Stimulated activated naive B cell treated with anti-CD40 and anti-IgM and Interleukin-4, amounts not matched to agents 10 μg/mL and 1 μg/mL and 100 μg/mL, for 72 hours (primary cell): Measurements from ENCODE around the gene RAB8B.

Experiments used
- ATAC-seq, 2 donors: fragments of 150-1000 bp; cut with Tn5 transposase; replicated peaks; 2 replicates each; pipeline ENCODE4 v1.10.0; 2021; ENCODE audit warnings: moderate library complexity in 1 of 2
- DNase-seq: peaks from one replicate; pipeline ENCODE4 v3.0.0; 2021
- H3K27ac Mint-ChIP-seq: one replicate; pipeline ENCODE4 v1.8.0; 2022; ENCODE audit warnings: mild to moderate bottlenecking, mixed read lengths
- H3K27me3 Mint-ChIP-seq, 2 donors: one replicate each; pipeline ENCODE4 v1.8.0; 2022; ENCODE audit warnings: mixed read lengths in 2 of 2
- H3K36me3 Mint-ChIP-seq, 2 donors: one replicate each; pipeline ENCODE4 v1.8.0; 2022; ENCODE audit warnings: mixed read lengths in 2 of 2, mild to moderate bottlenecking in 1 of 2
- H3K4me1 Mint-ChIP-seq, 2 donors: one replicate each; pipeline ENCODE4 v1.8.0; 2022; ENCODE audit warnings: mixed read lengths in 2 of 2, mild to moderate bottlenecking in 1 of 2
- H3K4me3 Mint-ChIP-seq, 2 donors: one replicate each; pipeline ENCODE4 v1.8.0; 2022; ENCODE audit warnings: mild to moderate bottlenecking in 2 of 2, mixed read lengths in 2 of 2, moderate library complexity in 1 of 2
- H3K9me3 Mint-ChIP-seq, 2 donors: one replicate each; pipeline ENCODE4 v1.8.0; 2022; ENCODE audit warnings: mixed read lengths in 2 of 2, mild to moderate bottlenecking in 1 of 2

Gene RAB8B

DNA sequence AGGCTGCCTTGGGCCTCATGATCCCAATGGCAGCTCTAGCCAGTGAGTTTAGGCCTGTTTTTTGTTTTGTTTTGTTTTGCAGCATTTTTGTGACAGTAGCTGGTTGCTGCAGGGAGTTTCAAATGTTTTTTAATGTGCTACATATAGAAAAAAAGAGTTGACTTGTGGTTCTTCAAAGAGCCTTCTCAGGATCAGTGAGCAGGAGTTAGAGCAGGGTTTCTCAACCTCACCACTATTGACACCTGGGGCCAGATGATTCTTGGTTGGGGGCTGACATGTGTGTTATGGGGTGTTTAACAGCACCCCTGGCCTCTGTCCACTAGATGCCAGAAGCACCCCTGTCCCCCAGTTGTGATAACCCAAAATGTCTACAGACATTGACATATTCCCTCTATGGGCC, 105.9 kb downstream of the RAB8B start:
- Mint-ChIP-seq H3K9me3 (no peaks in the 10 kb centered on the region), H3K27me3 (no peaks in the 10 kb centered on the region), H3K4me1 (peaks cover 2 to 17% of the 10 kb centered on the region in 2 donors), H3K4me3 (no peak overlapping the region), H3K36me3 (peaks cover 20 to 37% of the 10 kb centered on the region in 2 donors), H3K27ac (no peak overlapping the region)
- ATAC-seq: no peak
- DNase-seq: no peak

- no peaks in the 10 kb centered on the region for H3K27me3 Mint-ChIP-seq
- no peak overlapping the region for H3K27ac Mint-ChIP-seq
- no peak overlapping the region for H3K4me3 Mint-ChIP-seq
- no peak for DNase-seq
- ATAC-seq: no peak
- H3K4me1 Mint-ChIP-seq: peaks cover 2 to 17% of the 10 kb centered on the region in 2 donors
- H3K36me3 Mint-ChIP-seq: peaks cover 20 to 36% of the 10 kb centered on the region in 2 donors
- H3K9me3 Mint-ChIP-seq: no peaks in the 10 kb centered on the region
These were observed 106.8 kb downstream of the RAB8B start for GRCh38 chr15:63296195-63296594.

- no peak overlapping the region for H3K27ac Mint-ChIP-seq
- ATAC-seq: no peak
- H3K9me3 Mint-ChIP-seq: no peaks in the 10 kb centered on the region
- DNase-seq: no peak
- peaks cover 0 to 4% of the 10 kb centered on the region in 2 donors for H3K4me1 Mint-ChIP-seq
- H3K27me3 Mint-ChIP-seq: no peaks in the 10 kb centered on the region
- H3K36me3 Mint-ChIP-seq: peaks cover 29 to 39% of the 10 kb centered on the region in 2 donors
- H3K4me3 Mint-ChIP-seq: no peak overlapping the region
These were observed 110.7 kb downstream of the RAB8B start for GRCh38 chr15:63299943-63300575.

- H3K27ac Mint-ChIP-seq: no peak overlapping the region
- H3K9me3 Mint-ChIP-seq: no peaks in the 10 kb centered on the region
- H3K4me1 Mint-ChIP-seq: peaks cover 0 to 4% of the 10 kb centered on the region in 2 donors
- no peak for ATAC-seq
- H3K4me3 Mint-ChIP-seq: no peak overlapping the region
- DNase-seq: no peak
- H3K27me3 Mint-ChIP-seq: no peaks in the 10 kb centered on the region
- peaks cover 27 to 37% of the 10 kb centered on the region in 2 donors for H3K36me3 Mint-ChIP-seq
These were observed 111.7 kb downstream of the RAB8B start for GRCh38 chr15:63301088-63301487.

GRCh38 chr15:63305260-63305659, 115.9 kb downstream of the RAB8B start:
- peak overlapping the region; percentile 14 for H3K27ac Mint-ChIP-seq
- no peaks in the 10 kb centered on the region for H3K9me3 Mint-ChIP-seq
- no peak for DNase-seq
- H3K4me3 Mint-ChIP-seq: no peak overlapping the region
- H3K4me1 Mint-ChIP-seq: no peaks in the 10 kb centered on the region
- peaks cover 14 to 18% of the 10 kb centered on the region in 2 donors for H3K36me3 Mint-ChIP-seq
- no peak for ATAC-seq
- no peaks in the 10 kb centered on the region for H3K27me3 Mint-ChIP-seq

DNA sequence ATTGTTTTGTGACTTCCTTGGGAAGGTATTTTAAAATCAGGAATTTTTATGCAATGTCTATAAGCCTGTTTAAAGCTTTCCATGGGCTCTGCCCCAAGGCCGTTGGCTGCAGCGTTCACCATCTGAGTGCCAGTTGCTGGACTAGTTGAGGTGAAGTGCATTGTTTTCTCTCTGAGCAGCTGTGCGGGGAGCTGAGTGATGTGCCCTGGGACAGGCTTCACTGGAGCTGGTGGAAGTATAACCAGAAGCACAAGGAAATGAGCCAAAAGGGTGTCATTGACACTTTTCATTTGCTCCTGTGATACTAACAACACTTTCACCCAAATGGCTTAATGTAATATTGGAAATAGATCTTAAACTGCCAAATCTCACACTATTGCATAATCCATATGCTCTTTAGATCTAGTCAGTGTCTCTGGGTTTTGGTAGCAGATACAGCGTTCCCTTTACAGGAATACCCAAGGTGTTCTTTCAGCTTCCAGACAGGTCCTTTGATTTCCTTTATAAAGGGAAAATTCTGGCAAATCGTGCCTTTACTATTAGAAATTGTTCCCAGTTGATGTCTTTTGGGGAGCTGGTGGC, 117.2 kb downstream of the RAB8B start:
- Mint-ChIP-seq H3K4me1 (no peaks in the 10 kb centered on the region), H3K4me3 (no peak overlapping the region), H3K36me3 (peaks cover 14 to 18% of the 10 kb centered on the region in 2 donors), H3K27ac (no peak overlapping the region), H3K9me3 (no peaks in the 10 kb centered on the region), H3K27me3 (no peaks in the 10 kb centered on the region)
- DNase-seq: no peak
- ATAC-seq: no peak

GRCh38 chr15:63308491-63308890, 119.1 kb downstream of the RAB8B start:
- Mint-ChIP-seq H3K4me3 (no peak overlapping the region), H3K27me3 (no peaks in the 10 kb centered on the region), H3K27ac (no peak overlapping the region), H3K9me3 (no peaks in the 10 kb centered on the region), H3K4me1 (no peaks in the 10 kb centered on the region), H3K36me3 (peaks cover 6 to 14% of the 10 kb centered on the region in 2 donors)
- DNase-seq: no peak
- ATAC-seq: no peak

DNA sequence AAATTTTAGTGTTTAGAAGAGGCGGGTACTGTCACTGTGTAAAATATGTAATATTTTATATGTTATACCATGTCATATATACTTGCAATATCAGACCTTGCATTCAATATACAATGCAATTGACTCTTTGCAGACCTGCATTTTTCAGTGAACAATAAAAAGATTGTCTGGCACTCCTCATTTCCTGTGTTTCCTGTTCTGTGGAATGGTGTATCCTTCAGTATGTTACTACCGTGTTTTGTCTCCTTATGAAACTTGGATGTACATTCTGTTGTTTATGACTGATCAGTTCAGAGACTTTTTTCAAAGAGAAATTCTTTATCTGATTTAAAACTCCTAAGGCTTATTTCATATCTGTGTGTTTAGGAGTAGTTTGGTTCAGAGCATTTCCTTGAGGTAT, 119.5 kb downstream of the RAB8B start:
- DNase-seq: no peak
- Mint-ChIP-seq H3K4me3 (no peak overlapping the region), H3K27ac (no peak overlapping the region), H3K9me3 (no peaks in the 10 kb centered on the region), H3K4me1 (no peaks in the 10 kb centered on the region), H3K27me3 (no peaks in the 10 kb centered on the region), H3K36me3 (peaks cover 4 to 14% of the 10 kb centered on the region in 2 donors)
- ATAC-seq: no peak

- H3K4me1 Mint-ChIP-seq: no peaks in the 10 kb centered on the region
- no peak for ATAC-seq
- H3K36me3 Mint-ChIP-seq: peaks cover 4 to 8% of the 10 kb centered on the region in 2 donors
- no peaks in the 10 kb centered on the region for H3K9me3 Mint-ChIP-seq
- no peaks in the 10 kb centered on the region for H3K27me3 Mint-ChIP-seq
- no peak overlapping the region for H3K4me3 Mint-ChIP-seq
- no peak overlapping the region for H3K27ac Mint-ChIP-seq
- DNase-seq: no peak
These were observed 121.2 kb downstream of the RAB8B start for GRCh38 chr15:63310646-63311045.

DNA sequence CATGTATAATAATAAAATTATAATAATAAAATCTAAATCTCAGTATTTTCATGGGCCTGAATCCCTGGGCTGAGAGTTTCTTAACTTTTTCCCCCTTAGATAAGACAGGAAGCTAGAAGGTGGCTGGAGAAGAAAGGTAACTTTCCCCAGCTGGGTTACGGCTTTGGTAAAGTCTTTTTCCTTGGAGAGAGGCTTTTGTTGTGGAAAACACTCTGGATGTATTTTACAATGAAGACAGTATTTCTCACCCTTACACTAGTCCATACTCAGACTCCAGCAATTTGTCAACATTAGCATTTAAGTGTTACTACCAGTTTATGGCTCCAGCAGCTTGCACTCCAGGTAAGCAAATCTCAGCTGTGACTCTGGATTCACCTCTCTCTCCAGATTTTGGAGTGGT, 122.9 kb downstream of the RAB8B start:
- H3K36me3 Mint-ChIP-seq: peaks cover 2 to 4% of the 10 kb centered on the region in 2 donors

GRCh38 chr15:63313825-63314224, 124.4 kb downstream of the RAB8B start:
- no peak overlapping the region for H3K4me3 Mint-ChIP-seq
- no peaks in the 10 kb centered on the region for H3K27me3 Mint-ChIP-seq
- DNase-seq: no peak
- no peak for ATAC-seq
- no peaks in the 10 kb centered on the region for H3K9me3 Mint-ChIP-seq
- H3K27ac Mint-ChIP-seq: no peak overlapping the region
- H3K36me3 Mint-ChIP-seq: peaks cover 2 to 4% of the 10 kb centered on the region in 2 donors
- H3K4me1 Mint-ChIP-seq: peaks cover 1 to 5% of the 10 kb centered on the region in 2 donors

More for the DNA sequence above, 122.9 kb downstream of the RAB8B start:
- no peak for DNase-seq
- H3K27ac Mint-ChIP-seq: no peak overlapping the region
- ATAC-seq: no peak
- H3K9me3 Mint-ChIP-seq: no peaks in the 10 kb centered on the region
- H3K4me1 Mint-ChIP-seq: peaks cover 0 to 5% of the 10 kb centered on the region in 2 donors
- H3K27me3 Mint-ChIP-seq: no peaks in the 10 kb centered on the region
- no peak overlapping the region for H3K4me3 Mint-ChIP-seq

DNA sequence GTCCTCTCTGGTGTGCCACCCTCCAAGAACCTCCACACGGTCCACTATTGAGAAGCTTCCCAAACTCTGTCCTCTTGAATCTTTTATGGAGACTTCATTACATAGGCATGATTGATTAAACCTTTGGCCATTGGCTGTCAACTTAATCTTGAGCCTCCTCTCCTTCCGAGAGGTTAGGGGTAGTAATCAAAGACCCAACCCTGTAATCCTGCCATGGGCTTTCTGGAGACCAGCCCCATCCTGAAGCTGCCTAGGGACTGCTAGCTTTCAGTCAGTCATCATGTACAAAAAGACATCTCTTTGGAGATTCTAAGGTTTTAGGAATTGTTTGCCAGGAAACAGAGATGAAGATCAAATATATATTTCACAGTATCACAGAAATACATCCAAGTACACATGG, 125.0 kb downstream of the RAB8B start:
- Mint-ChIP-seq H3K9me3 (no peaks in the 10 kb centered on the region), H3K36me3 (peaks cover 2 to 4% of the 10 kb centered on the region in 2 donors), H3K27ac (no peak overlapping the region), H3K4me1 (peaks cover 1 to 5% of the 10 kb centered on the region in 2 donors), H3K4me3 (no peak overlapping the region), H3K27me3 (no peaks in the 10 kb centered on the region)
- DNase-seq (no peak), ATAC-seq (no peak)
